Panc1 (cell line): ENCODE measurements around the gene AMN1. TPM values are rescaled to one million over a fixed set of nuclear protein-coding genes. Genes with fewer than 3 reads are reported as not detected.

ENCODE experiments used
- ATAC-seq: fragments of 200-7000 bp; cut with Tn5 transposase; 2 replicates; pipeline ENCODE4 v1.9.1; 2020; ENCODE audit warnings: mild to moderate bottlenecking, moderate library complexity
- BruUV-seq: library from RNA; stranded (reverse); fragments of 400-500 nt; replicated peaks from 2 replicates; lab custom pipeline; 2021; lab: Mats Ljungman, UMichigan
- CTCF ChIA-PET: fragments of 300-600 bp; sonication (Branson Sonifier 250); formaldehyde crosslinking; loops from one replicate; lab custom pipeline; 2022; ENCODE audit warnings: antibody characterized with exemption; lab: Charles Lee
- POLR2A ChIA-PET: fragments of 300-600 bp; sonication (Branson Sonifier 250); formaldehyde crosslinking; loops from one replicate; lab custom pipeline; 2022; ENCODE audit warnings: antibody characterized with exemption; lab: Charles Lee
- DNase-seq: peaks from one replicate; pipeline ENCODE4 v3.0.0-alpha.2; 2010; ENCODE audit warnings: low read depth, low spot score
- H3K27ac ChIP-seq: 2 replicates; pipeline ENCODE4 v1.5.1; 2011; ENCODE audit warnings: mild to moderate bottlenecking, low read length, inconsistent platforms
- H3K27me3 ChIP-seq: fragments of 200-500 bp; sonication (Bioruptor generic); 2 replicates; pipeline ENCODE4 v1.6.0; 2014; ENCODE audit warnings: low read length, inconsistent platforms; ENCODE audit not compliant: control insufficient read depth, insufficient read depth
- H3K36me3 ChIP-seq: fragments of 200-500 bp; sonication (Bioruptor generic); 2 replicates; pipeline ENCODE4 v1.5.1; 2014; ENCODE audit warnings: inconsistent platforms, mild to moderate bottlenecking, low read length, moderate library complexity; ENCODE audit not compliant: control insufficient read depth, insufficient read depth
- H3K4me1 ChIP-seq: 2 replicates; pipeline ENCODE4 v1.5.1; 2011; ENCODE audit warnings: inconsistent platforms, mild to moderate bottlenecking, low read length, moderate library complexity; ENCODE audit not compliant: control insufficient read depth, insufficient read depth
- H3K4me3 ChIP-seq, 2 experiments: 2 replicates each; pipeline ENCODE4 v1.5.1; 2011 to 2012; ENCODE audit warnings: low read depth in 2 of 2, low read length in 2 of 2, mild to moderate bottlenecking in 2 of 2, inconsistent platforms in 1 of 2, moderate library complexity in 1 of 2
- H3K9me3 ChIP-seq: fragments of 200-500 bp; sonication (Bioruptor generic); 2 replicates; pipeline ENCODE4 v1.5.1; 2014; ENCODE audit warnings: low read depth, mild to moderate bottlenecking, inconsistent platforms, low read length, moderate library complexity; ENCODE audit not compliant: control insufficient read depth, insufficient read depth
- CTCF ChIP-seq: fragments of 450-650 bp; IDR thresholded peaks from 2 replicates; pipeline ENCODE4 v1.5.1; 2017; ENCODE audit warnings: mild to moderate bottlenecking
- POLR2AphosphoS5 ChIP-seq: IDR thresholded peaks from 2 replicates; pipeline ENCODE4 v1.6.1; 2012; ENCODE audit warnings: mild to moderate bottlenecking, low read depth, low read length, moderate library complexity
- REST ChIP-seq, 2 experiments: IDR thresholded peaks; 2 replicates each; pipeline ENCODE4 v1.6.1; 2011 to 2012; ENCODE audit warnings: low read depth in 2 of 2, control low read depth in 1 of 2, low read length in 1 of 2, mild to moderate bottlenecking in 1 of 2, moderate library complexity in 1 of 2; ENCODE audit not compliant: insufficient read depth in 1 of 2
- SIN3A ChIP-seq: IDR thresholded peaks from 2 replicates; pipeline ENCODE4 v1.6.1; 2012; ENCODE audit warnings: low read depth, mild to moderate bottlenecking, low read length, moderate library complexity, borderline replicate concordance; ENCODE audit not compliant: insufficient read depth
- TCF7L2 ChIP-seq: IDR thresholded peaks from 2 replicates; pipeline ENCODE4 v1.6.1; 2011; ENCODE audit warnings: mild to moderate bottlenecking, low read depth, low read length, inconsistent platforms
- in situ Hi-C: cut with HindIII; loops from 2 replicates; pipeline ENCODE4 v1.10.0; 2016; ENCODE audit warnings: low sequenced_read_pairs, low pct_unique_long_range_greater_than_20kb
- intact Hi-C: fragments of 100-400 bp; cut with micrococcal nuclease; formaldehyde crosslinking; loops from one replicate; pipeline ENCODE4 v1.10.0; 2022; ENCODE audit not compliant: unreplicated experiment
- total RNA-seq: library from RNA; stranded (reverse); gene quantifications from one replicate; pipeline ENCODE4 v1.2.1, GENCODE V29; 2021; ENCODE audit not compliant: unreplicated experiment

Gene AMN1
- total RNA-seq, 1 experiment from 2014 or later, result 16.4 TPM

GRCh38 chr12:31655208-31655607, 73.6 kb downstream of the AMN1 start:
- TF ChIP-seq CTCF, result no peak
- no peak for TF ChIP-seq SIN3A
- TF ChIP-seq REST (IDR thresholded peaks at IDR 0.05; ENCODE audit: insufficient read depth in 1 of 2, low read depth in 2 of 2, low read length in 1 of 2), result no peak
- no peak for TF ChIP-seq TCF7L2
- TF ChIP-seq POLR2AphosphoS5, result no peak
- in situ Hi-C loops, result no loop called here
- POLR2A ChIA-PET, result no interaction called here
- ATAC-seq (no peak), DNase-seq (no peak)
- intact Hi-C loops, result loop anchor here (10.0 kb wide), 1 partner anchor 1020 kb away; the partner anchor contains the start of gene DNM1L
- Histone ChIP-seq H3K27ac (no peak overlapping the region), H3K9me3 (no peaks in the 10 kb centered on the region), H3K4me1 (peaks cover 10% of the 10 kb centered on the region), H3K27me3 (no peaks in the 10 kb centered on the region), H3K4me3 (no peak overlapping the region), H3K36me3 (peaks cover 2% of the 10 kb centered on the region; the same call in 1 of the 2 replicates)
- CTCF ChIA-PET, result no interaction called here
- no TSS peak for BruUV-seq

GRCh38 chr12:31651893-31652521, 76.8 kb downstream of the AMN1 start:
- H3K4me1 ChIP-seq, result 0 out of 2 replicates have a peak, but pooled peaks cover 3% of the 10 kb centered on the region
- CTCF ChIA-PET, result interaction anchor here (0.6 to 2.2 kb wide), 5 partner anchors 11 to 660 kb away, joined by 3 to 26 read pairs (median 10); no protein-coding TSS in a partner anchor
- no peak for ATAC-seq
- H3K4me3 ChIP-seq, result peak overlapping the region in 1 of 2 experiments; percentile 27; a peak in 1 of 4 replicates
- intact Hi-C loops, result loop anchor here (2.0 to 10.0 kb wide), 2 partner anchors 661 to 1023 kb away; partner anchors contain the start of gene DNM1L
- H3K9me3 ChIP-seq, result no peaks in the 10 kb centered on the region
- H3K27me3 ChIP-seq, result no peaks in the 10 kb centered on the region
- BruUV-seq, result no TSS peak
- no peak for DNase-seq
- POLR2A ChIA-PET, result no interaction called here
- in situ Hi-C loops, result no loop called here
- no peak for TF ChIP-seq REST (IDR thresholded peaks at IDR 0.05; ENCODE audit: insufficient read depth in 1 of 2, low read depth in 2 of 2, low read length in 1 of 2)
- H3K36me3 ChIP-seq, result no peaks in the 10 kb centered on the region
- peak overlapping the region; percentile 72; the same call in 1 of the 2 replicates for H3K27ac ChIP-seq
